ENCODE measurements around the gene BRSK2. TPM values are rescaled to one million over a fixed set of nuclear protein-coding genes. Genes with fewer than 3 reads are reported as not detected.

BRSK2 gene
- total and polyA plus RNA-seq, 2 experiments from 2014 or later = 4.7 to 13.6 TPM

DNA sequence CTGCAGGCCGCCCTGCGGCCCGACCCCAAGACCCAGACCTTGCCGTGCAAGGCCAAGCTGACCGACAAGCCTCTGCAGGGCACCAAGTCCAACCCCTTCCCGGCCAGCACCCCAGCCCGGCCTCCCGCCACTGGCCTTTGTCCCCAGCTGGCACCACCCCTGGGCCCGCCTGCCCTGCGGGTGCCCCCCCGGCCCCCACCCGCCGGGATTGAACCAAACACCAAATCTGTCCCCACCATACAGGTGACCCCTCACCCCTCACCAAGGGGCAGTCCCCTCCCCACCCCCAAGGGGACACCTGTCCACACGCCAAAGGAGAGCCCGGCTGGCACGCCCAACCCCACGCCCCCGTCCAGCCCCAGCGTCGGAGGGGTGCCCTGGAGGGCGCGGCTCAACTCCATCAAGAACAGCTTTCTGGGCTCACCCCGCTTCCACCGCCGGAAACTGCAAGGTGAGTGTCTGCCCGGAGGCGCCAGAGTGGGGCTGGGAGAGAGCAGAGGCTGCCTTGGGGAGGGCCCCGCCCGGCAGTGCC is 60.7 kb downstream of the BRSK2 start:
- no peak for DNase-seq (ENCODE audit: low spot score)
- H3K4me1 ChIP-seq (ENCODE audit: insufficient read depth) = no peaks in the 10 kb centered on the region
- no peak overlapping the region for H3K27ac ChIP-seq
- H3K36me3 ChIP-seq (replicated peaks; ENCODE audit: insufficient read depth, low read depth) = no peaks in the 10 kb centered on the region
- H3K27me3 ChIP-seq = no peaks in the 10 kb centered on the region
- H3K4me2 ChIP-seq = no peak overlapping the region
- H2AFZ ChIP-seq = no peak overlapping the region
- no peaks in the 10 kb centered on the region for H4K20me1 ChIP-seq (ENCODE audit: insufficient read depth, poor library complexity, severe bottlenecking)
- no peaks in the 10 kb centered on the region for H3K79me2 ChIP-seq
- over 99% methylated on average over 11 of the region's 29 CpGs for WGBS (ENCODE audit: low lambda C conversion rate, missing lambda C conversion rate)
- no peak overlapping the region for H3K4me3 ChIP-seq
- TF ChIP-seq, protein P1, sequence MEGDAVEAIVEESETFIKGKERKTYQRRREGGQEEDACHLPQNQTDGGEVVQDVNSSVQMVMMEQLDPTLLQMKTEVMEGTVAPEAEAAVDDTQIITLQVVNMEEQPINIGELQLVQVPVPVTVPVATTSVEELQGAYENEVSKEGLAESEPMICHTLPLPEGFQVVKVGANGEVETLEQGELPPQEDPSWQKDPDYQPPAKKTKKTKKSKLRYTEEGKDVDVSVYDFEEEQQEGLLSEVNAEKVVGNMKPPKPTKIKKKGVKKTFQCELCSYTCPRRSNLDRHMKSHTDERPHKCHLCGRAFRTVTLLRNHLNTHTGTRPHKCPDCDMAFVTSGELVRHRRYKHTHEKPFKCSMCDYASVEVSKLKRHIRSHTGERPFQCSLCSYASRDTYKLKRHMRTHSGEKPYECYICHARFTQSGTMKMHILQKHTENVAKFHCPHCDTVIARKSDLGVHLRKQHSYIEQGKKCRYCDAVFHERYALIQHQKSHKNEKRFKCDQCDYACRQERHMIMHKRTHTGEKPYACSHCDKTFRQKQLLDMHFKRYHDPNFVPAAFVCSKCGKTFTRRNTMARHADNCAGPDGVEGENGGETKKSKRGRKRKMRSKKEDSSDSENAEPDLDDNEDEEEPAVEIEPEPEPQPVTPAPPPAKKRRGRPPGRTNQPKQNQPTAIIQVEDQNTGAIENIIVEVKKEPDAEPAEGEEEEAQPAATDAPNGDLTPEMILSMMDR (IDR thresholded peaks at IDR 0.05; ENCODE audit: poor library complexity) = no peak
- no peak for TF ChIP-seq EZH2 (IDR thresholded peaks at IDR 0.05; ENCODE audit: borderline replicate concordance)
- no peak for TF ChIP-seq EZH2phosphoT487 (IDR thresholded peaks at IDR 0.05; ENCODE audit: low read depth, severe bottlenecking, unreplicated experiment)
- no peaks in the 10 kb centered on the region for H3K9me3 ChIP-seq (ENCODE audit: low read depth)
- no peaks in the 10 kb centered on the region for H3K9me2 ChIP-seq (replicated peaks; ENCODE audit: insufficient read depth)

DNA sequence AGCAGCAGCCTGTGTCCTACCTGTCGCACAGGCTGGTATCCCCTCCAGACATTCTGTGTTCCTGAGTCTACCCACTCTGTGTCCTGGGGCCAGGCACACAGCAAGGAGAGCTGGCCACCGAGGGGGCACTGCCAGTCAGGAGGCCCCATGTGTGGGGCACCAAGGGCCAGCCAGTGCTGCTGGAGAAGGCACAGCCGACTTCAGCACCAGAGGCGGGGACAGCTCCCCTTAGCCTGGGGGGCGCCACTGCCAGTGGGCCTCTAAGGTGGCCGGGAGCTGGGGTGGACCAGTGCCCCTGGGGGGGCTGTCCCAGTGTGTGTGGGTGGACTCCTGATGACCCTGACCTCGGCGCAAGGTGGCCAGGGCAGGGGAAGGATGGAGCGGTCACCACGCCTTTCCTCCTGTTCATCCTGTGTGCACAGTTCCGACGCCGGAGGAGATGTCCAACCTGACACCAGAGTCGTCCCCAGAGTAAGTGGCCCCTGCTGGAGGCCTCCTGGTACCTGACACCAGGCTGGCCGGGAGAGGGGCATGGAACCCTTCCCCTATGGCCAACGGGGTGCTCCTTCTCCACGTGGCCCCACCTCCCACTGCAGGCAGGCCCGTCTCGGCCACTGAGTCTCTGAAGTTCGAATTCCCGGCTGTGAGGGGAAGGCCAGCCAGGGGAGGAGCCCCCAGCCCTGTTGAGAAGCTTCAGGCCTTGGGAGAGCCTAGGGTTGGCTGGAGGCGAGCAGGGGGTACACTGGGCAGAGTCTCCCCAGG is 61.4 kb downstream of the BRSK2 start:
- H4K20me1 ChIP-seq (ENCODE audit: insufficient read depth, poor library complexity, severe bottlenecking) = no peaks in the 10 kb centered on the region
- no peak for TF ChIP-seq EZH2 (IDR thresholded peaks at IDR 0.05; ENCODE audit: borderline replicate concordance)
- 89% methylated on average over 22 of the region's 22 CpGs for WGBS (ENCODE audit: low lambda C conversion rate, missing lambda C conversion rate)
- H3K27ac ChIP-seq = no peak overlapping the region
- no peaks in the 10 kb centered on the region for H3K36me3 ChIP-seq (replicated peaks; ENCODE audit: insufficient read depth, low read depth)
- H3K4me2 ChIP-seq = no peak overlapping the region
- H3K4me1 ChIP-seq (ENCODE audit: insufficient read depth) = no peaks in the 10 kb centered on the region
- H3K79me2 ChIP-seq = no peaks in the 10 kb centered on the region
- H2AFZ ChIP-seq = no peak overlapping the region
- H3K9me2 ChIP-seq (replicated peaks; ENCODE audit: insufficient read depth) = no peaks in the 10 kb centered on the region
- no peak for DNase-seq (ENCODE audit: low spot score)
- H3K27me3 ChIP-seq = no peaks in the 10 kb centered on the region
- no peak overlapping the region for H3K4me3 ChIP-seq
- H3K9me3 ChIP-seq (ENCODE audit: low read depth) = no peaks in the 10 kb centered on the region

- H3K9me3 ChIP-seq (ENCODE audit: low read depth) = no peaks in the 10 kb centered on the region
- H3K27me3 ChIP-seq = no peaks in the 10 kb centered on the region
- no peaks in the 10 kb centered on the region for H3K79me2 ChIP-seq
- no peak overlapping the region for H3K4me2 ChIP-seq
- H3K4me3 ChIP-seq = no peak overlapping the region
- WGBS (ENCODE audit: low lambda C conversion rate, missing lambda C conversion rate) = 92% methylated on average over 27 of the region's 27 CpGs
- H3K4me1 ChIP-seq (ENCODE audit: insufficient read depth) = no peaks in the 10 kb centered on the region
- TF ChIP-seq EZH2 (IDR thresholded peaks at IDR 0.05; ENCODE audit: borderline replicate concordance) (no peak), EZH2phosphoT487 (IDR thresholded peaks at IDR 0.05; ENCODE audit: low read depth, severe bottlenecking, unreplicated experiment) (no peak)
- TF ChIP-seq, protein P1 (IDR thresholded peaks at IDR 0.05; ENCODE audit: poor library complexity) = no peak
- no peak for DNase-seq (ENCODE audit: low spot score)
- no peak overlapping the region for H3K27ac ChIP-seq
- no peaks in the 10 kb centered on the region for H3K9me2 ChIP-seq (replicated peaks; ENCODE audit: insufficient read depth)
- H2AFZ ChIP-seq = no peak overlapping the region
- no peaks in the 10 kb centered on the region for H4K20me1 ChIP-seq (ENCODE audit: insufficient read depth, poor library complexity, severe bottlenecking)
- H3K36me3 ChIP-seq (replicated peaks; ENCODE audit: insufficient read depth, low read depth) = no peaks in the 10 kb centered on the region
Observed at GRCh38 chr11:1451781-1452470, 62.2 kb downstream of the BRSK2 start.

GRCh38 chr11:1452744-1453143 is 63.0 kb downstream of the BRSK2 start:
- Histone ChIP-seq H3K4me1 (ENCODE audit: insufficient read depth) (no peaks in the 10 kb centered on the region), H3K9me3 (ENCODE audit: low read depth) (no peaks in the 10 kb centered on the region), H3K27ac (no peak overlapping the region), H3K36me3 (replicated peaks; ENCODE audit: insufficient read depth, low read depth) (no peaks in the 10 kb centered on the region), H3K79me2 (no peaks in the 10 kb centered on the region), H3K4me2 (no peak overlapping the region), H3K4me3 (no peak overlapping the region), H4K20me1 (ENCODE audit: insufficient read depth, poor library complexity, severe bottlenecking) (no peaks in the 10 kb centered on the region), H2AFZ (no peak overlapping the region), H3K27me3 (no peaks in the 10 kb centered on the region), H3K9me2 (replicated peaks; ENCODE audit: insufficient read depth) (no peaks in the 10 kb centered on the region)
- WGBS (ENCODE audit: low lambda C conversion rate, missing lambda C conversion rate) = 85% methylated on average over 13 of the region's 13 CpGs
- TF ChIP-seq EZH2phosphoT487 (IDR thresholded peaks at IDR 0.05; ENCODE audit: low read depth, severe bottlenecking, unreplicated experiment) (no peak), EZH2 (IDR thresholded peaks at IDR 0.05; ENCODE audit: borderline replicate concordance) (no peak)
- TF ChIP-seq, protein P1 (IDR thresholded peaks at IDR 0.05; ENCODE audit: poor library complexity) = no peak
- DNase-seq (ENCODE audit: low spot score) = no peak
